PC-9 (cell line): ENCODE data around the gene MYH11. TPM values are rescaled to one million over a fixed set of nuclear protein-coding genes. Genes with fewer than 3 reads are reported as not detected.

Experiments used
- BruUV-seq: library from RNA; stranded (reverse); fragments of 400-500 nt; replicated peaks from 2 replicates; lab custom pipeline; 2021; lab: Mats Ljungman, UMichigan
- CTCF ChIA-PET: fragments of 300-600 bp; sonication (Branson Sonifier 250); formaldehyde crosslinking; loops from one replicate; lab custom pipeline; 2022; ENCODE audit warnings: antibody characterized with exemption; lab: Charles Lee
- POLR2A ChIA-PET: fragments of 300-600 bp; sonication (Branson Sonifier 250); formaldehyde crosslinking; loops from one replicate; lab custom pipeline; 2022; ENCODE audit warnings: antibody characterized with exemption; ENCODE audit not compliant: unreplicated experiment; lab: Charles Lee
- DNase-seq, 2 experiments: peaks; one replicate each; pipeline versions ENCODE4 v3.0.0 to v3.0.0-alpha.2; 2015 to 2022; ENCODE audit warnings: mixed read lengths in 1 of 2
- H2AFZ ChIP-seq: fragments of 200-600 bp; sonication (generic); 2 replicates; pipeline ENCODE4 v1.8.1; 2017; ENCODE audit warnings: antibody characterized with exemption
- H3F3A ChIP-seq: fragments of 200-600 bp; sonication (generic); 2 replicates; pipeline ENCODE4 v1.8.1; 2017; ENCODE audit warnings: antibody characterized with exemption, mild to moderate bottlenecking, low read depth; ENCODE audit not compliant: insufficient read depth
- H3K27ac ChIP-seq: fragments of 200-600 bp; sonication (generic); 2 replicates; pipeline ENCODE4 v1.6.1; 2016; ENCODE audit warnings: mixed run types
- H3K27me3 ChIP-seq: fragments of 200-600 bp; sonication (generic); 2 replicates; pipeline ENCODE4 v1.6.1; 2016; ENCODE audit warnings: low read depth, mixed run types; ENCODE audit not compliant: insufficient read depth
- H3K36me3 ChIP-seq: fragments of 200-600 bp; sonication (generic); 2 replicates; pipeline ENCODE4 v1.6.1; 2016; ENCODE audit warnings: low read depth, mixed run types
- H3K4me1 ChIP-seq: fragments of 200-600 bp; sonication (generic); replicated peaks from 2 replicates; pipeline ENCODE4 v1.6.1; 2016; ENCODE audit warnings: mixed run types; ENCODE audit not compliant: insufficient read depth
- H3K4me2 ChIP-seq: fragments of 200-600 bp; sonication (generic); 2 replicates; pipeline ENCODE4 v1.6.1; 2017; ENCODE audit warnings: mixed run types
- H3K4me3 ChIP-seq: fragments of 200-600 bp; sonication (generic); 2 replicates; pipeline ENCODE4 v1.6.1; 2016; ENCODE audit warnings: mixed run types
- H3K79me2 ChIP-seq: fragments of 200-600 bp; sonication (generic); 2 replicates; pipeline ENCODE4 v1.6.1; 2017; ENCODE audit warnings: low read depth, mixed run types
- H3K9me2 ChIP-seq: fragments of 200-600 bp; sonication (generic); 2 replicates; pipeline ENCODE4 v1.8.1; 2017; ENCODE audit warnings: mild to moderate bottlenecking; ENCODE audit not compliant: insufficient read depth
- H3K9me3 ChIP-seq: fragments of 200-600 bp; sonication (generic); 2 replicates; pipeline ENCODE4 v1.8.1; 2016; ENCODE audit warnings: low read depth; ENCODE audit not compliant: insufficient read depth
- H4K20me1 ChIP-seq: fragments of 200-600 bp; sonication (generic); 2 replicates; pipeline ENCODE4 v1.8.1; 2017; ENCODE audit not compliant: insufficient read depth
- CTCF ChIP-seq: fragments of 200-600 bp; sonication (generic); conservative IDR thresholded peaks from 2 replicates; pipeline ENCODE4 v1.6.1; 2017; ENCODE audit warnings: mixed run types, antibody characterized with exemption, mild to moderate bottlenecking, moderate library complexity
- EZH2 ChIP-seq: fragments of 200-600 bp; sonication (generic); IDR thresholded peaks from 2 replicates; pipeline ENCODE4 v1.8.0; 2017; ENCODE audit warnings: antibody characterized with exemption, low read depth
- intact Hi-C: fragments of 100-400 bp; cut with micrococcal nuclease; formaldehyde crosslinking; loops from one replicate; pipeline ENCODE4 v1.10.0; 2022; ENCODE audit not compliant: unreplicated experiment
- total RNA-seq: library from RNA; stranded (reverse); gene quantifications from 2 replicates; pipeline ENCODE4 v1.2.3, GENCODE V29; 2021

MYH11 gene
- total RNA-seq, 1 experiment from 2014 or later, result 0.11 TPM

GRCh38 chr16:15779664-15780351, 77.0 kb downstream of the MYH11 start:
- no TSS peak for BruUV-seq
- CTCF ChIA-PET, result no interaction called here
- H3K9me3 ChIP-seq, result no peaks in the 10 kb centered on the region
- no peaks in the 10 kb centered on the region for H3F3A ChIP-seq
- H4K20me1 ChIP-seq, result no peaks in the 10 kb centered on the region
- H3K9me2 ChIP-seq, result no peaks in the 10 kb centered on the region
- H3K4me3 ChIP-seq, result no peak overlapping the region
- H3K27me3 ChIP-seq, result no peaks in the 10 kb centered on the region
- H3K4me1 ChIP-seq, result no peaks in the 10 kb centered on the region
- no peak overlapping the region for H3K4me2 ChIP-seq
- POLR2A ChIA-PET, result no interaction called here
- intact Hi-C loops, result loop anchor here (5.0 kb wide), 1 partner anchor 42 kb away; no protein-coding TSS in a partner anchor
- no peak overlapping the region for H2AFZ ChIP-seq
- no peaks in the 10 kb centered on the region for H3K79me2 ChIP-seq
- TF ChIP-seq CTCF (no peak), EZH2 (no peak)
- no peak overlapping the region for H3K27ac ChIP-seq
- H3K36me3 ChIP-seq, result no peaks in the 10 kb centered on the region
- no peak for DNase-seq

GRCh38 chr16:15778999-15779614, 77.7 kb downstream of the MYH11 start:
- CTCF ChIA-PET, result no interaction called here
- H3K79me2 ChIP-seq, result no peaks in the 10 kb centered on the region
- no peaks in the 10 kb centered on the region for H3K9me3 ChIP-seq
- no peaks in the 10 kb centered on the region for H3K36me3 ChIP-seq
- no peaks in the 10 kb centered on the region for H3K27me3 ChIP-seq
- no peak for DNase-seq
- TF ChIP-seq CTCF (no peak), EZH2 (no peak)
- H3K4me3 ChIP-seq, result no peak overlapping the region
- H3K4me1 ChIP-seq, result no peaks in the 10 kb centered on the region
- H3K27ac ChIP-seq, result no peak overlapping the region
- POLR2A ChIA-PET, result no interaction called here
- no peak overlapping the region for H3K4me2 ChIP-seq
- no peaks in the 10 kb centered on the region for H3K9me2 ChIP-seq
- H2AFZ ChIP-seq, result no peak overlapping the region
- no peaks in the 10 kb centered on the region for H3F3A ChIP-seq
- intact Hi-C loops, result loop anchor here (1.0 to 5.0 kb wide), 2 partner anchors 43 to 348 kb away; no protein-coding TSS in a partner anchor
- H4K20me1 ChIP-seq, result no peaks in the 10 kb centered on the region
- no TSS peak for BruUV-seq

GRCh38 chr16:15778204-15778743, 78.6 kb downstream of the MYH11 start:
- ChIA-PET POLR2A (no interaction called here), CTCF (interaction anchor here (0.6 to 1.0 kb wide), 4 partner anchors 23 to 349 kb away, joined by 3 read pairs; no protein-coding TSS in a partner anchor)
- H4K20me1 ChIP-seq, result no peaks in the 10 kb centered on the region
- H3F3A ChIP-seq, result no peaks in the 10 kb centered on the region
- DNase-seq, result no peak
- H3K4me1 ChIP-seq, result no peaks in the 10 kb centered on the region
- intact Hi-C loops, result loop anchor here (1.0 to 5.0 kb wide), 2 partner anchors 44 to 349 kb away; no protein-coding TSS in a partner anchor
- H3K79me2 ChIP-seq, result no peaks in the 10 kb centered on the region
- H3K4me2 ChIP-seq, result no peak overlapping the region
- H3K27me3 ChIP-seq, result no peaks in the 10 kb centered on the region
- no peak overlapping the region for H2AFZ ChIP-seq
- no TSS peak for BruUV-seq
- H3K36me3 ChIP-seq, result no peaks in the 10 kb centered on the region
- no peak overlapping the region for H3K4me3 ChIP-seq
- H3K27ac ChIP-seq, result no peak overlapping the region
- no peak for TF ChIP-seq CTCF
- no peak for TF ChIP-seq EZH2
- H3K9me2 ChIP-seq, result no peaks in the 10 kb centered on the region
- H3K9me3 ChIP-seq, result no peaks in the 10 kb centered on the region
